HG03342 (cell line): ENCODE data around the gene GLIS1.

Source experiments
- ATAC-seq: cut with Tn5 transposase; IDR thresholded peaks from one replicate; pipeline ENCODE4 v1.9.1; 2021; ENCODE audit warnings: mild to moderate bottlenecking, moderate library complexity; ENCODE audit not compliant: unreplicated experiment

Gene GLIS1

GRCh38 chr1:53553734-53554509 lies 185.0 kb downstream of the GLIS1 start:
- ATAC-seq = no peak

- ATAC-seq = no peak
These were observed 185.8 kb downstream of the GLIS1 start for GRCh38 chr1:53552981-53553733.

- no peak for ATAC-seq
These were observed 186.7 kb downstream of the GLIS1 start for GRCh38 chr1:53552146-53552861.

- no peak for ATAC-seq
These were observed 187.5 kb downstream of the GLIS1 start for GRCh38 chr1:53551428-53551995.

GRCh38 chr1:53550201-53550741 lies 188.7 kb downstream of the GLIS1 start:
- ATAC-seq = no peak

GRCh38 chr1:53549781-53550180 lies 189.2 kb downstream of the GLIS1 start:
- ATAC-seq = no peak

GRCh38 chr1:53549287-53549686 lies 189.7 kb downstream of the GLIS1 start:
- no peak for ATAC-seq

- no peak for ATAC-seq
These were observed 190.9 kb downstream of the GLIS1 start for GRCh38 chr1:53548031-53548491.

- ATAC-seq = no peak
These were observed 191.7 kb downstream of the GLIS1 start for GRCh38 chr1:53547231-53547790.

- ATAC-seq = no peak
These were observed 192.4 kb downstream of the GLIS1 start for GRCh38 chr1:53546409-53547155.

GRCh38 chr1:53545663-53546408 lies 193.1 kb downstream of the GLIS1 start:
- ATAC-seq = no peak

- no peak for ATAC-seq
These were observed 194.0 kb downstream of the GLIS1 start for GRCh38 chr1:53544728-53545515.

- no peak for ATAC-seq
These were observed 194.9 kb downstream of the GLIS1 start for GRCh38 chr1:53543778-53544695.

- no peak for ATAC-seq
These were observed 195.7 kb downstream of the GLIS1 start for GRCh38 chr1:53543130-53543777.

- no peak for ATAC-seq
These were observed 196.4 kb downstream of the GLIS1 start for GRCh38 chr1:53542551-53542950.

GRCh38 chr1:53541761-53542550 lies 197.0 kb downstream of the GLIS1 start:
- ATAC-seq = no peak
